Activated CD4-positive, alpha-beta T cell treated with anti-CD3 and anti-CD28 coated beads for 36 hours (primary cell): ENCODE measurements around the gene UBE2U. TPM values are rescaled to one million over a fixed set of nuclear protein-coding genes. Genes with fewer than 3 reads are reported as not detected.

Experiments
- ATAC-seq: fragments of 200-7000 bp; cut with Tn5 transposase; one replicate; pipeline ENCODE4 v1.10.0; 2021; ENCODE audit warnings: mild to moderate bottlenecking, moderate library complexity
- CTCF ChIA-PET: fragments of 350-600 bp; sonication (Branson Sonifier 250); formaldehyde crosslinking; loops from one replicate; lab custom pipeline; 2021; ENCODE audit warnings: antibody characterized with exemption; lab: Charles Lee
- POLR2A ChIA-PET: fragments of 350-600 bp; sonication (Branson Sonifier 250); formaldehyde crosslinking; loops from one replicate; lab custom pipeline; 2021; ENCODE audit warnings: antibody characterized with exemption, inconsistent platforms; lab: Charles Lee
- DNase-seq: peaks from one replicate; pipeline ENCODE4 v3.0.0-alpha.2; 2020
- H3K27ac Mint-ChIP-seq: one replicate; pipeline ENCODE4 v1.8.0; 2021; ENCODE audit warnings: mixed read lengths
- H3K27me3 Mint-ChIP-seq: one replicate; pipeline ENCODE4 v1.8.0; 2021; ENCODE audit warnings: mixed read lengths
- H3K36me3 Mint-ChIP-seq: one replicate; pipeline ENCODE4 v1.8.0; 2021; ENCODE audit warnings: low read depth, mixed read lengths
- H3K4me1 Mint-ChIP-seq: one replicate; pipeline ENCODE4 v1.8.0; 2021; ENCODE audit warnings: mixed read lengths
- H3K4me3 Mint-ChIP-seq: one replicate; pipeline ENCODE4 v1.8.0; 2021; ENCODE audit warnings: mild to moderate bottlenecking, moderate library complexity, mixed read lengths
- H3K9me3 Mint-ChIP-seq: one replicate; pipeline ENCODE4 v1.8.0; 2021; ENCODE audit warnings: low read depth, mixed read lengths
- intact Hi-C, 2 experiments: fragments of 100-400 bp; cut with DNase I in 1 of 2; cut with micrococcal nuclease in 1 of 2; formaldehyde crosslinking; loops; one replicate each; pipeline versions ENCODE4 v1.14.2 to v1.15.1; 2022 to 2024; cut with DNase I, micrococcal nuclease
- total RNA-seq, 2 experiments: library from RNA; stranded (reverse); gene quantifications; one replicate each; pipeline ENCODE4 v1.2.3, GENCODE V29; 2021

The UBE2U gene
- total RNA-seq, 2 experiments from 2014 or later, result not detected

DNA sequence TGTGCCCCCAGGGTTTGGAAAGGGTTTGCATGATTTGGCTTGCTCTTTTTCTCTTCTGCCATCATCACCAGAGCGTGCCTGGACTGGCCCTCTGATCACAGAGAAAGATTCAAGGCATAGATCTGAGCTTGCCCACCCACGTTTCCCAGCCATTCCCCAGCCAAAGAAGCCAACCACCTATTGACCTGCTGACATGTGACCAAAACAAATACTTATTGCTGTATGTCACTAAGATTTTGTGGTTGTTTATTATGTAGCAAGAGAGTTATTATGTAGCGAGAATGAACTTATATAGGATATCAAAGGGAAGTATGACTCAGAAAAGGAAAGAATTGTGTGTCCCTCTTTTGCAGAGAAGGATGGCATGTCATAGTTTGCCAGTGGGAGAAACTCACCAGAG is 59.9 kb downstream of the UBE2U start:
- POLR2A ChIA-PET, result no interaction called here

DNA sequence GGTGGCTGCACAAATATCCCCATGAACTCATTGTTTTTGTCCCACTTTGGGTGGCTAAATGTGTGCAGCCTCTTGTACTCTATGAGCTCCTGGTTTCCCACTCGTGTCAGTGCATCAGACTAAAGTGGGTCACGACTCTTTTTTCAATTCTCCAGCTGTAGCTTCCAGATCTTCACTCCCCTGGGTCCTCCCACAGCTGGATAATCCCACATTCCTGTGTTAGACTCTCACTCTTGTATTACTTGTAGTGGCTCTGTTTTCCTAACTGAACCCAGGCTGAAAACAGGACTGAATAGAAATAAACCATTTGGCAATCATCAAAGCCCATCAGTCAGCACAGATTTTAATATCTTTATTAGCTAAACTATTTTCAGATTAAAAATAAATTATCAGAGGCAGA is 60.4 kb downstream of the UBE2U start:
- CTCF ChIA-PET, result interaction anchor here (1.2 to 1.5 kb wide), 2 partner anchors 16 to 559 kb away, joined by 3 read pairs; no protein-coding TSS in a partner anchor
- POLR2A ChIA-PET, result no interaction called here
- no peaks in the 10 kb centered on the region for H3K36me3 Mint-ChIP-seq
- H3K4me1 Mint-ChIP-seq, result no peaks in the 10 kb centered on the region
- H3K27ac Mint-ChIP-seq, result no peak overlapping the region
- intact Hi-C loops, result no loop called here
- peaks cover 15% of the 10 kb centered on the region for H3K27me3 Mint-ChIP-seq
- ATAC-seq (no peak), DNase-seq (no peak)
- H3K4me3 Mint-ChIP-seq, result no peak overlapping the region
- H3K9me3 Mint-ChIP-seq, result no peaks in the 10 kb centered on the region

More for the DNA sequence above, 59.9 kb downstream of the UBE2U start:
- H3K9me3 Mint-ChIP-seq, result no peaks in the 10 kb centered on the region
- H3K4me3 Mint-ChIP-seq, result no peak overlapping the region
- ATAC-seq, result no peak
- H3K4me1 Mint-ChIP-seq, result no peaks in the 10 kb centered on the region
- peaks cover 15% of the 10 kb centered on the region for H3K27me3 Mint-ChIP-seq
- CTCF ChIA-PET, result interaction anchor here (1.5 kb wide), 1 partner anchor 560 kb away, joined by 3 read pairs; no protein-coding TSS in a partner anchor
- DNase-seq, result no peak
- intact Hi-C loops, result no loop called here
- no peak overlapping the region for H3K27ac Mint-ChIP-seq
- no peaks in the 10 kb centered on the region for H3K36me3 Mint-ChIP-seq

DNA sequence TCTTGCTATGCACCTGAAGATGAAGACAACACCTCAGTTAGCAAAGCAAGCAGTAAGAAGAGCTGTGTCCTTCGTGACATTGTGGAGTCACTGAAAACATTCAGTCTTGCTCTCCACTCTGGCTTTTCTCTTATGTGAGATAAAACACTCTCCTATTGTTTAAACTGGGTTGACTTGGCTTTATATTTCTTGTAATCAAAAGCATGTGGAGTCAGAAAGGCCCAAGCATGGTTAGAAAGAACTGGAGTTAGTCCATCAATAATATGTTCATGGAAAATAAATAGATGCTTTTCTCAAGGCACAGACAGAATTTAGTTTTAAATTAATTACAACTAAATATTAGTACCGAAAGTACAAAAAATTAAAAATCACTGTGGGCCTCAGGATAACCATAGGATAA is 61.7 kb downstream of the UBE2U start:
- intact Hi-C loops, result loop anchor here in 1 of 2 experiments (5.0 kb wide), 1 partner anchor 317 kb away; no protein-coding TSS in a partner anchor
- ChIA-PET CTCF (interaction anchor here (0.7 to 1.2 kb wide), 2 partner anchors 17 to 253 kb away, joined by 3 read pairs; no protein-coding TSS in a partner anchor), POLR2A (no interaction called here)
- Mint-ChIP-seq H3K36me3 (no peaks in the 10 kb centered on the region), H3K4me3 (no peak overlapping the region), H3K27ac (no peak overlapping the region), H3K9me3 (no peaks in the 10 kb centered on the region), H3K27me3 (peaks cover 15% of the 10 kb centered on the region), H3K4me1 (no peaks in the 10 kb centered on the region)
- ATAC-seq, result no peak
- no peak for DNase-seq

DNA sequence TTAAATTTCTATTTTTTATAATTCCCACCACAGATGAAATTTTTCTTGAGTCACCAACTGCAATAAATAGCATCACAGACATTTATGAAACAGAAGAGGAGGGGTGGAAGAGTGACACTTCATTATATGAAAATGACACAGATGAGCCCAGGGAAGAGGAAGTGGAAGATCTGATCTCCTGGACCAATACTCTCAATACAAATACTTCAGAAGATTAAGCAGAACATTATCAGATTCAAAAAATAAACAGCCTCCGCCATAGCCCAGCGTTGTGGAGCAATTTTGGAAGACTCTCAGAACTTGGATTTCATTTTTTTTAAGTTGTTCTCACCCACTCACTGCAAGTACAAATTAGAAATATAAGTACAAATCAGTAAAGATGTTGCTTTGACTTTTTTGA is 63.6 kb downstream of the UBE2U start:
- Mint-ChIP-seq H3K27ac (no peak overlapping the region), H3K4me1 (no peaks in the 10 kb centered on the region), H3K27me3 (peaks cover 8% of the 10 kb centered on the region), H3K9me3 (no peaks in the 10 kb centered on the region), H3K4me3 (no peak overlapping the region), H3K36me3 (no peaks in the 10 kb centered on the region)
- DNase-seq (no peak), ATAC-seq (no peak)
- POLR2A ChIA-PET, result no interaction called here
- CTCF ChIA-PET, result interaction anchor here (1.1 kb wide), 1 partner anchor 558 kb away, joined by 3 read pairs; no protein-coding TSS in a partner anchor
- intact Hi-C loops, result loop anchor here in 1 of 2 experiments (5.0 kb wide), 1 partner anchor 315 kb away; no protein-coding TSS in a partner anchor

DNA sequence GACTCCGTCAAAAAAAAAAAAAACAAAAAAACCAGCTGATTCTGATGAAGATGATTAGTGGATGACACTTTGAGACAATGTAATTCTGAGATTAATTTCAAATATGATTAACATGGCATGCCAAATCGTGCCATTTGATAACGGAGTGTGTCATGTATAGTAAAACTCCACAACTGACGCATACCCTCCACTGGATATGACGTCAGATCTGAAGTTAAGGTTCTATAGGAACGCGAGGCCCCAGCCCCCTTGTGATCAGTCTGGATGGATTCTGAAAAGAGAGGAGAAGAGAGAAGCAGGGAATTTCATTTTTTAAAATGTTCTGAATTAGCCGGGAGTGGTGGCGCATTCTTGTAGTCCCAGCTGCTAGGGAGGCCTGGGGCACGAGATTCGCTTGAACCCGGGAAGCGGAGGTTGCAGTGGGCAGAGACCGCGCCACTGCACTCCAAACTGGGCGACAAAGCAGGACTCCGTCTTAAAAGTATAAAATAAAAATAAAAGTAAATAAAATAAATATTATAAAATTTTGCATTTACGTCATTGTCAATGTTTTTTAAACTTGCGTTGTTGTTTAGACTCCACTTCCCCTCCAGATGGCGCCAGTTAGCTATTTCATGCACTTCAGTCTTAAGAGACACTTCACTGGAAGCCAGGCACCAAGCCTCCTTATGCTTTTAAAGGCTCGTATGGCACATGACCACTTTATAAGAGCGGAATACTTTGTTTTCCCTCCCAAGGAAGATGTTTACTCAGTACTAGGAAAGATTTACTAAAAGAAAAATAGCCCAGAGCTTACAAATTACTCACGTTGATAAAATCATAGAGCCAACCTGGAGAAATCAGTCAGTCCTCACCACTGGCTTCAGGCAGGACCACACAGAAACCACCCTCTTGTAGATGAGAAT is 65.5 kb downstream of the UBE2U start:
- H3K36me3 Mint-ChIP-seq, result no peaks in the 10 kb centered on the region
- H3K4me3 Mint-ChIP-seq, result no peak overlapping the region
- ChIA-PET POLR2A (no interaction called here), CTCF (interaction anchor here (0.6 to 4.1 kb wide), 10 partner anchors 13 to 554 kb away, joined by 3 to 29 read pairs (median 3); no protein-coding TSS in a partner anchor)
- intact Hi-C loops, result loop anchor here (1.0 to 5.0 kb wide), 5 partner anchors 218 to 1418 kb away; no protein-coding TSS in a partner anchor
- peaks cover 3% of the 10 kb centered on the region for H3K9me3 Mint-ChIP-seq
- peaks cover 7% of the 10 kb centered on the region for H3K27me3 Mint-ChIP-seq
- ATAC-seq (peak; percentile 70), DNase-seq (peak; percentile 83)
- H3K4me1 Mint-ChIP-seq, result no peaks in the 10 kb centered on the region
- no peak overlapping the region for H3K27ac Mint-ChIP-seq

DNA sequence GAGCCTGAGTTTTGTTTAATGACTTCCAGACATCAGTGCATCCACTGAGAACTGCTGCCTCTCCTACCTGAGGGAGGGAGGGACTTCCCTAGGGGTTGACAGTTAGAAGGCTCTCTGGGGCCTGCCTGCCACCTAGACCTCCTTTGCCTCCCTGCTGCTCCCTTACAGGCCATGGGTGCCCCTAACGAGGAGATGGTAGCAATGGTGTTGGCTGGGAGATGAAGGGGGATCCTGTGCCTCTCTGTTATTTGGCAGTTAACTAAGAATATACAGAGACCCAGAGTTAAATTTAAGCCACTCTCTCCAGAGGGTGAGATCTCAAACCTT is 66.1 kb downstream of the UBE2U start:
- peaks cover 3% of the 10 kb centered on the region for H3K9me3 Mint-ChIP-seq
- H3K4me1 Mint-ChIP-seq, result no peaks in the 10 kb centered on the region
- ATAC-seq, result no peak
- peaks cover 6% of the 10 kb centered on the region for H3K27me3 Mint-ChIP-seq
- no peak overlapping the region for H3K27ac Mint-ChIP-seq
- intact Hi-C loops, result loop anchor here (1.0 to 5.0 kb wide), 5 partner anchors 217 to 1417 kb away; no protein-coding TSS in a partner anchor
- CTCF ChIA-PET, result interaction anchor here (0.6 to 4.1 kb wide), 7 partner anchors 122 to 554 kb away, joined by 3 to 29 read pairs (median 3); no protein-coding TSS in a partner anchor
- no peaks in the 10 kb centered on the region for H3K36me3 Mint-ChIP-seq
- H3K4me3 Mint-ChIP-seq, result no peak overlapping the region
- no peak for DNase-seq
- POLR2A ChIA-PET, result no interaction called here

DNA sequence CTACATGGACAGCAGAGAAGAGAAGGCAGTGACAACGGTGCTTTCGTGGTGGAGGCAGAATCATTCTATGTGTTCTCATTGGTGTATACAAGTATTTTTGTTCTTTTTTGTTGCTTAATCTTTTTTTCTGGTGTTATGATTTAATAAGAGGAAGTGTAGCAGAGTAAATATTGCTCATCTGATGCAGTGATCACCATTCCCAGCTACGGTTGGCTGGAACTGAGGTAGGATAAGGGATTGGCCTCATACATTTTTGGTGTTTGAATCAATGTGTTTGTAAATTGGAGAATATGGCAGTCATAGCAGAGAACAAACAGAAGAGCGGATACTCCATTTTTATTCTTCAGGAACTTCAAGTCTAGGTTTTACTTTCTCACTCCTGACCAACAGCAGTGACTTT is 76.6 kb downstream of the UBE2U start:
- intact Hi-C loops, result no loop called here
- no peaks in the 10 kb centered on the region for H3K9me3 Mint-ChIP-seq
- no peaks in the 10 kb centered on the region for H3K4me1 Mint-ChIP-seq
- DNase-seq (no peak), ATAC-seq (no peak)
- no peak overlapping the region for H3K4me3 Mint-ChIP-seq
- CTCF ChIA-PET, result interaction anchor here (0.6 to 1.7 kb wide), 2 partner anchors 8 to 388 kb away, joined by 4 to 5 read pairs; no protein-coding TSS in a partner anchor
- no peak overlapping the region for H3K27ac Mint-ChIP-seq
- no peaks in the 10 kb centered on the region for H3K36me3 Mint-ChIP-seq
- no peaks in the 10 kb centered on the region for H3K27me3 Mint-ChIP-seq
- POLR2A ChIA-PET, result no interaction called here

DNA sequence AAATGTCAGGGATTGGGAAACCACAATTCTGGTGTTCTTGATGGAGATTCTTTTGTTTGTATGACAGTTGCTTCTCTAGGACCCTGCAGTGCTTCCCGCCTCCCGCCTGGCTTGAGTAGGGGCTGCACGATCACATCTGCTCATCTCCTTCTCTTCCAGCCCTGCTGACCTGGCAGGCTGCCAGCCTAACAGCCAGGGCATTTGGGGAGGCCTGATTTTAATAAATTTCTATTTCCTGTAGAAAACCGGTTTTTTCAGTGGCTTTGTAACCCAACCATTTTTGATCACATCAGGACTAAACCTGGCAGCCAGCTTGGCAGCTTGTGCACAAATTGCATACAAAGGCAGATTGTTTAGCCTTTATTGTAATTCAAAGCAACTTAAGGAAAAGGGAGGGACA is 78.9 kb downstream of the UBE2U start:
- Mint-ChIP-seq H3K27ac (no peak overlapping the region), H3K4me1 (no peaks in the 10 kb centered on the region), H3K36me3 (no peaks in the 10 kb centered on the region), H3K27me3 (no peaks in the 10 kb centered on the region), H3K4me3 (no peak overlapping the region), H3K9me3 (no peaks in the 10 kb centered on the region)
- intact Hi-C loops, result no loop called here
- DNase-seq (no peak), ATAC-seq (no peak)
- ChIA-PET POLR2A (no interaction called here), CTCF (no interaction called here)

DNA sequence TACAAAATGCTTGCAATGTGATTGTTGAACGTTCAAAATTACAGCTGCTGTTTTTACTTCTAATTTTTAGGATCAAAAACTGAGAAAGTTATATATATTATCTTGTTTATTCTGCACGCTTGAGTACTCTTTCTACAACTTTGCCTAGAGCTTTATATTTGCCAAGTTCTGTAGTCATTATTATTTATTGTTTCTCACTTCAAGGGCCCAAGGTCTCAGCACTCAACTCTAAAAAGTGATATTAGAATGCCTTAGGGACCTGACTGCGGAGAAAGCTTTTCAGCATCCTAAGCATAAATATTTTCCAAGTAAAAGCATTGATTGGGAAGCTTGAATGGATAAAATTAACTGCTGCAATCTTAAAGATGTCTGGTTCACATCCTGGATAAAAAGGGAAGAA is 83.6 kb downstream of the UBE2U start:
- ChIA-PET POLR2A (no interaction called here), CTCF (interaction anchor here (1.3 kb wide), 1 partner anchor 15 kb away, joined by 3 read pairs; no protein-coding TSS in a partner anchor)
- H3K4me3 Mint-ChIP-seq, result no peak overlapping the region
- no peaks in the 10 kb centered on the region for H3K4me1 Mint-ChIP-seq
- no peaks in the 10 kb centered on the region for H3K36me3 Mint-ChIP-seq
- no peak overlapping the region for H3K27ac Mint-ChIP-seq
- H3K9me3 Mint-ChIP-seq, result no peaks in the 10 kb centered on the region
- ATAC-seq, result no peak
- peaks cover 11% of the 10 kb centered on the region for H3K27me3 Mint-ChIP-seq
- intact Hi-C loops, result no loop called here
- no peak for DNase-seq

DNA sequence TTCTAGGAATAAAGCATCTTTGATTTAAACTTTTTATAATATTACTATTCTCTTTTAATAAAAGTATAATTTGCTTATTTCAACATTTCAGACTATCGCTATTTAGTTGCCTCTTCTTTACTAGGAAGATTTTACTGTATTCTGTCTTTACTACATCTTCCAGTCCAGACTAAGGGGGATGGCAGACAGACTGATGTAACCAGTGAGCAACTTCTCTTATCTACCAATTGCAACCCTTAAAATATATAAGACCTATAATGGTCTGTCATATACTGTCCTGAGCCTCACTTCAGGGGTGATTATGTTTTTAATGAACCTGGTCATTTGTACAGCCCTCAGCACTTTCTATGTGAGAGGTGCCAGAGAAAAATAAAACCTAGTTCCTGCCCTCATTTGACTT is 87.0 kb downstream of the UBE2U start:
- intact Hi-C loops, result no loop called here
- ChIA-PET POLR2A (no interaction called here), CTCF (no interaction called here)
- DNase-seq (no peak), ATAC-seq (no peak)
- no peaks in the 10 kb centered on the region for H3K4me1 Mint-ChIP-seq
- peaks cover 15% of the 10 kb centered on the region for H3K27me3 Mint-ChIP-seq
- H3K36me3 Mint-ChIP-seq, result no peaks in the 10 kb centered on the region
- H3K4me3 Mint-ChIP-seq, result no peak overlapping the region
- no peak overlapping the region for H3K27ac Mint-ChIP-seq
- H3K9me3 Mint-ChIP-seq, result no peaks in the 10 kb centered on the region

DNA sequence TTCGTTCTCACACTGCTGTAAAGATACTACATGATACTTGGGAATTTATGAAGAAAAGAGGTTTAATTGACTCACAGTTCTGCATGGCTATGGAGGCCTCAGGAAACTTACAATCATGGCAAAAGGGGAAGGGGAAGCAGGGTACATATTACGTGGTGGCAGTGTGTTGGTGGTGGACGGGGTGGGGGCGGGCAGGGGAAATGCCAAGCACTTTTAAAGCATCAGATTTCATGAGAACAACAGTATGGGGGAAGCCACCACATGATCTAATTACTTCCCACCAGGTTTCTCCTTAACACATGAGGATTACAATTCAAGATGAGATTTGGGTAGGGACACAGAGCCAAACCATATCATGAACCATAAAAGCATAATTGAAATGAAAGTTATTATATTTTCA is 88.5 kb downstream of the UBE2U start:
- intact Hi-C loops, result no loop called here
- Mint-ChIP-seq H3K4me3 (no peak overlapping the region), H3K27me3 (peaks cover 21% of the 10 kb centered on the region), H3K9me3 (no peaks in the 10 kb centered on the region), H3K36me3 (no peaks in the 10 kb centered on the region), H3K4me1 (no peaks in the 10 kb centered on the region), H3K27ac (no peak overlapping the region)
- ATAC-seq, result no peak
- POLR2A ChIA-PET, result no interaction called here
- CTCF ChIA-PET, result no interaction called here
- no peak for DNase-seq
